ENCODE data around the gene UBASH3B.
"Not testable (repeated sequence)": the region's sequence is repeated elsewhere in the genome, so short reads cannot be mapped to it uniquely, and the experiment has no call there.

DNA sequence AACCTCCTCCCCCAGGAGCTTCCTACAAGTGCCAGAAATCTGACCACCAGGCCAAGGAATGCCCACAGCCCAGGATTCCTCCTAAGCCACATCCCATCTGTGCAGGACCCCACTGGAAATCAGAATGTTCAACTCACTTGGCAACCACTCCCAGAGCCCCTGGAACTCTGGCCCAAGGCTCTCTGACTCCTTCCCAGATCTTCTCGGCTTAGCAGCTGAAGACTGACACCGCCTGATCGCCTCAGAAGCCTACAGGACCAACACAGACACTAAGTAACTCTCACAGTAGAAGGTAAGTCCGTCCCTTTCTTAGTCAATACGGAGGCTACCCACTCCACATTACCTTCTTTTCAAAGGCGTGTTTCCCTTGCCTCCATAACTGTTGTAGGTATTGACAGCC lies 173.8 kb downstream of the UBASH3B start:
- TF ChIP-seq, protein P1, sequence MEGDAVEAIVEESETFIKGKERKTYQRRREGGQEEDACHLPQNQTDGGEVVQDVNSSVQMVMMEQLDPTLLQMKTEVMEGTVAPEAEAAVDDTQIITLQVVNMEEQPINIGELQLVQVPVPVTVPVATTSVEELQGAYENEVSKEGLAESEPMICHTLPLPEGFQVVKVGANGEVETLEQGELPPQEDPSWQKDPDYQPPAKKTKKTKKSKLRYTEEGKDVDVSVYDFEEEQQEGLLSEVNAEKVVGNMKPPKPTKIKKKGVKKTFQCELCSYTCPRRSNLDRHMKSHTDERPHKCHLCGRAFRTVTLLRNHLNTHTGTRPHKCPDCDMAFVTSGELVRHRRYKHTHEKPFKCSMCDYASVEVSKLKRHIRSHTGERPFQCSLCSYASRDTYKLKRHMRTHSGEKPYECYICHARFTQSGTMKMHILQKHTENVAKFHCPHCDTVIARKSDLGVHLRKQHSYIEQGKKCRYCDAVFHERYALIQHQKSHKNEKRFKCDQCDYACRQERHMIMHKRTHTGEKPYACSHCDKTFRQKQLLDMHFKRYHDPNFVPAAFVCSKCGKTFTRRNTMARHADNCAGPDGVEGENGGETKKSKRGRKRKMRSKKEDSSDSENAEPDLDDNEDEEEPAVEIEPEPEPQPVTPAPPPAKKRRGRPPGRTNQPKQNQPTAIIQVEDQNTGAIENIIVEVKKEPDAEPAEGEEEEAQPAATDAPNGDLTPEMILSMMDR (IDR thresholded peaks at IDR 0.05; ENCODE audit: insufficient read depth, low read length), result not testable (repeated sequence)
- TF ChIP-seq GABPA, POLR2AphosphoS5 (IDR thresholded peaks at IDR 0.05; ENCODE audit: low read depth): not testable (repeated sequence)

Measured in HL-60 (cell line).